Stimulated activated CD4-positive, alpha-beta T cell treated with anti-CD3 and anti-CD28 coated beads, Interleukin-4, amount 100 ng/mL, for 4 hours (primary cell): ENCODE data around the gene IL15.
"Not testable (repeated sequence)": the region's sequence is repeated elsewhere in the genome, so short reads cannot be mapped to it uniquely, and the experiment has no call there.

ENCODE experiments used
- DNase-seq, 2 experiments: peaks; one replicate each; pipeline ENCODE4 v3.0.0-alpha.2; 2020

Gene IL15

DNA sequence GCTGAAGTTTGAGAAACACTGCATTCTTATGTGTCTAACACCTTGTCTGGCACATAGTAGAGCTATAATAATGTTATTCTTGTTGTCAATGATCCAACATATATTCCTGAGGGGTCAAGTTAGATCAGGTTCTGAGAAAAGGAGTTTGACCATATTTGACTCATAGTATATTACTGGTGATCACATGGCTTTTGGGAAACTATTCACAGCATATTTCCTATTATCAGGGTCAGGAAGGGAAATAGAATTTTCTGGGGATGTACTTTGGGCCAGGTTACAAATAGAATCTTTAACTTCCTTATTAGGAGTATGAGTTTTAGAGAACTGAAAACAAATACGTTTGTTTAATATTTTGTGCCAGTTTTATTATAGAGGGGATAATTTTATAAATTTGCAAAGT lies 11.6 kb downstream of the IL15 start:
- no peak for DNase-seq

GRCh38 chr4:141652161-141652778 lies 15.9 kb downstream of the IL15 start:
- DNase-seq: no peak

- no peak for DNase-seq
Measured at GRCh38 chr4:141654098-141654497, 17.7 kb downstream of the IL15 start.

- no peak for DNase-seq
Measured at GRCh38 chr4:141656031-141656430, 19.6 kb downstream of the IL15 start.

- DNase-seq: no peak
Measured at GRCh38 chr4:141657550-141658250, 21.3 kb downstream of the IL15 start.

DNA sequence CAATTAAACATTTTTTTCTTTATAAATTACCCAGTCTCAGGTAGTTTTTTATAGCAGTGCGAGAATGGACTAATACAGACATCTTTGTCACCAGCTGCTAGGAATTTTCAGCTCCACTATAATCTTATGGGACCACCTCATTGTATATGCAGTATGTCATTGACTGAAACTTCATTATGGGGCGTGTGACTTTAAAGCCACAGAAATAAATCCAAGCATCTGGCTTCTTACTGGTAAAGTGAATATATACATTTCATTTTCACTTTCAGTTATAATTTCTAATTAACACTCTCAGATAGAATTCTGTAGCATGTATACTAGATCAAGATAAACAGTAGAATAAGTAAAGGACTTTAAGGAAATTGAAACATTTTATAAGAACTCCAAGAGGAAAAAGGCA lies 21.9 kb downstream of the IL15 start:
- DNase-seq: no peak

DNA sequence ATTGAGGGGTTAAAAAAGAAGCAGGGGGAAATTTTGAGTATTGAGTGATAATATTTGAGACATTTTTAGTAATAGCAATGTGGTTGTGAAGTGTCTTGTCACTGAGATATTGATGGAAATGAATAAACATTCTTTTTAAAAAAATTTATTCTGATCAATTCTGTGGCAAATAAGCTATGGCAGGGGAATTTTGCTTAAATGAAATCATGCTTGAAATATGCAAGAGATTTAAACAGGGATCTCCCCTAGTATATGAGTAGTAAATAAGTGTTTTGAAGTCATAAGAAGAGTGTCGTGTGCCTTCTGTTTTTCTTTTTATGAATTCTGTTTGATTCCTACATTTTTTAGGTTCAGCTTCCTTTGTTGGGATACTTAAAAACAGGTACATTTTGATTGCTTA lies 23.2 kb downstream of the IL15 start:
- DNase-seq: no peak

DNA sequence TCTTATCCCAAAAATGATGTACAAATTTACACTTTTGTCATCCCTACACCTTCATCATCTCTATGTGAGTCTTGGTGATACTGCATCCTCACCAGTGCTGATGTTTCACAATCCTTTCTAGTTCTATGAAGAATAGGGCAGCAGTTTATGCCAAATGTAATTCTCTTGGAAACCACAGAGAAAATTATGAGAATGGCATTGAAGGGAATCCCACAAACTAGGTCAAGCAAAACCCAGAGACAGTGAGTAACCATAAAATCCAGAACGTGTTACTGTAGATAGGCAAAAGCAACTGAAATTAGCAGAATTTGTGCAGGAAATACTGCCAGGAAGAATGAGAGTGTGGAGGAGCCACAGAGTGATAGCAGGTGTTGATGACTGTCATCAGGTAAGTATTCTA lies 24.5 kb downstream of the IL15 start:
- DNase-seq: no peak

GRCh38 chr4:141668200-141668910 lies 32.0 kb downstream of the IL15 start:
- DNase-seq: no peak

GRCh38 chr4:141669501-141669900 lies 33.1 kb downstream of the IL15 start:
- DNase-seq: no peak

GRCh38 chr4:141675384-141675783 lies 39.0 kb downstream of the IL15 start:
- DNase-seq: no peak

- no peak for DNase-seq
Measured at GRCh38 chr4:141676087-141676670, 39.8 kb downstream of the IL15 start.

DNA sequence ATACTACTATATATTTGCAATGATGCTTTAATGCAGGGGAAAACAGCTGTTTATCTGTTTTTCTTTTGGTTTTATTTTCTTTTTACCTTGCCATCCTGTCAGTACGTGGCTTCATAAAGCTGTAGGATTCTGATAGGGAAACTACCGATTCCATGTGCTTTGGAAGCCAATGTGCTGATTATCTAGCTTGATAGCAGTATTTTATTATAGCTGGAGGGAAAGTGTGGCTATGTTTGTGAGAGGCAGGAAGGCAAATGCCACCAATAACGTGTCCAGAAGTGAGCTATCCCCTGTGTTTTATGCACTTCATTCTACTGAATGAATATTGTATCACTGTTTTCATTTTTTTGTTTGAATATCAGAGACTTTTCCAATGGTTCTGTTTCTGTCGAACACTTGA lies 43.7 kb downstream of the IL15 start:
- no peak for DNase-seq

DNA sequence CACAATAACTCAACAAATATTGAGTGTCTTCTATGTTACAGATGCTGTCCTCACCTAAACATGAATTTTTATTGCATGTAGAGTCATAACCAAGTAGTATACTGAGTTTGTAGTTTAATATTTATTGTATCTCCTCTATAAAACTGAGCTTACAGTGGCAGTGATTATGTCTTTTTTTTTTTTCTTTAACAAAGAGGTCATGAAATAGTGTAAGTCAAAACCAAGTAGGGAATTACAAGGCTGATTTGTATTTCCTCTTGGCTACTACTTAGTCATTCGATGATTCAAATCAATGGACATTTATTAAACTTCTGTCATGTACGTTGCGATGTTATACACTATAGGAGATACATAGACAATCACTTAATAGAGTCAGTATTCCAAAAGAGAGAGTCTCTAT lies 48.4 kb downstream of the IL15 start:
- DNase-seq: no peak

DNA sequence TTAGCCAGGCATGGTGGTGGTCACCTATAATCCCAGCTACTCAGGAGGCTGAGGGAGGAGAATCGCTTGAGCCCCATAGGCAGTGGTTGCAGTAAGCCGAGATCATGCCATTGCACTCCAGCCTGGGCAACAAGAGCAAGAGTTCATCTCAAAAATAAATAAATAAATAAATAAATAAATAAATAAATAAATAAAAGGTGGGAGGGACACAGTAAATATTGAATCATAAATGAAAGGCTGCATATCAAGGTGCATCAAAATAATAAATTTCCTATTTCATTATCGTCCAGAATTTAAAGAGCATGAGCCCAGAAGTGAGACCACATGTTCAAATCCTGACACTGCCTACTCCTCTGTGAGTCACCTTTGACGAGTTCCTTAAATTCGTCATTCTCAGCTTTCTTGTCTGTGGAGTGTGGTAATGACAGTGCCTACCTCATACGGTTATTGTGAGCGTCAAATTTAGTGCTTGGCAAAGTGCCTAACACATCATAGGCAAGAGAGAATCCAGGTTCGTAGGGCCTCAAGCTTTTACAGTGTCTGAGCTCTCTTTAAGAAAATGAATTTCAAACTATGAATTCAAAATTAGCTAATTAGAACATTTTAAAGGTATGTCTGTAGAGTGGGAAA lies 49.9 kb downstream of the IL15 start:
- no peak for DNase-seq

GRCh38 chr4:141686879-141687278 lies 50.5 kb downstream of the IL15 start:
- DNase-seq: no peak

- not testable (repeated sequence) for DNase-seq
Measured at GRCh38 chr4:141689726-141690296, 53.4 kb downstream of the IL15 start.

GRCh38 chr4:141691247-141691646 lies 54.9 kb downstream of the IL15 start:
- DNase-seq: not testable (repeated sequence)

- DNase-seq: no peak
Measured at GRCh38 chr4:141692081-141692480, 55.7 kb downstream of the IL15 start.

DNA sequence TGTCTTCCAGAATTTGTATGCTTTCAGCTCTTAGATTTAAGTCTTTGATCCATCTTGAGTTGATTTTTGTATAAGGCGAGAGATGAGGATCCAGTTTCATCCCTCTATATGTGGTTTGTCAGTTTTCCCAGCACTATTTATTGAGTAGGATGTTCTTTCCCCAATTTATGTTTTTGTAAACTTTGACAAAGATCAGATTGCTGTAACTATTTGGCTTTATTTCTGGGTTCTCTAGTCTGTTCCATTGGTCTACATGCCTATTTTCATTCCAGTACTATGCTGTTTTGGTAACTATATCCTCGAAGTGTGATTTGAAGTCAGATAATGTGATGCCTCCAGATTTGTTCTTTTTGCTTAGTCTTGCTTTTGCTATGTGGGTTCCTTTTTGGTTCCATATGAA lies 60.7 kb downstream of the IL15 start:
- DNase-seq: no peak

DNA sequence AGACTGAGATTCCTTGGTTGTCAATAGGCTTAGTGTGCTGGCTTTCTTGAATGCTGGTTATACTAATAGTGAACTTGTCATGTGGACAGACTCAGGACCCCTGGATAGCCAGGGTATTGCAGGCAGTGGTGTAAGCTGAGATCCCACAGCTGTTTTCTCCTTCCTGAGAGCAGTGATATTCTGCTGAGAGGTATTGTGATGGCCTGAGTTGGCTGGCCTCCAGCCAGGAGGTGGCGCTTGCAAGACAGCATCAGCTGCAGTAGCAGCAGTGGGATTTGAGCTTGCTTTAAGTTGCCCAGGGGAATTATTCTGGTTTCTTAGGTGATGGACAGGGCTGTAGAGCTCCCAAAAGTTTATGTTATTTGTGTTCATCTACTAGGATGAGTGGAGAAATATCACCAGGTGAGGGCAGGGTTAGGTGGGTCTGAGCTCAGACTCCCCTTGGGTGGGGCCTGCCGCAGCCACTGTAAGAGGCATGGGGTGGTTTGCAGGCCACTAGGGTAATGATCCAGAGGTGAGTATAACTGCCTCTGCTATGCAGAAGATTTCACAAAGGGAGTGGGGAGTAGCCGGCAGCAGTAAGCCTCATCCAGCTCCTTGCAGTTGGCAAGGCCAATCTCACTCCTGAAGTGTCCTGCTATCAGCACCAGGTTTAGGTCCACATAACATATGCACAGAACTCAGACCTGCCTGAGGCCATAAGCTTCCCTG lies 66.2 kb downstream of the IL15 start:
- no peak for DNase-seq

DNA sequence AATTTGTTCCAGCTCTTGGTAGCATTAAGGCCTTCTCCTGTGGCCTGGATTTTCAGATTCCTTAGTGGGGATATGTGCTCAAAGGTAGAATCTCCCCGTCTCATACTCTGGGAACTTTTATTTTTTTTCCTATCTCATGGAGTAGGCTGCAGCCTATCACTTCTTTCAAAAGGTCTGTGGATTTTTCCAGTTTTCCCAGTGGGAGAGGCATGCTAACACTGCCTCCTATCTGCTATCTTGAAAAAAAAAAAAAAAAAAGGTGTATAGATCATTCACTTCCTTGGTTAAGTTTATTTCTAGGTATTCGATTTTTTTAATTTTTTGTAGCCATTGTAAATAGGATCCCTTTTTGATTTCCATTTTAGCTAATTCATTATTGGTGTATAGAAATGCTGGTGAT lies 67.1 kb downstream of the IL15 start:
- DNase-seq: no peak
